GM19324 (cell line): Measurements from ENCODE around the gene AKR1C1.
"Not testable (repeated sequence)": the region's sequence is repeated elsewhere in the genome, so short reads cannot be mapped to it uniquely, and the experiment has no call there.

Source experiments
- ATAC-seq: cut with Tn5 transposase; IDR thresholded peaks from one replicate; pipeline ENCODE4 v1.9.1; 2021; ENCODE audit warnings: mild to moderate bottlenecking, moderate library complexity; ENCODE audit not compliant: unreplicated experiment, low FRiP score

The AKR1C1 gene

GRCh38 chr10:4947039-4947634 lies 16.1 kb upstream of the AKR1C1 start:
- no peak for ATAC-seq

DNA sequence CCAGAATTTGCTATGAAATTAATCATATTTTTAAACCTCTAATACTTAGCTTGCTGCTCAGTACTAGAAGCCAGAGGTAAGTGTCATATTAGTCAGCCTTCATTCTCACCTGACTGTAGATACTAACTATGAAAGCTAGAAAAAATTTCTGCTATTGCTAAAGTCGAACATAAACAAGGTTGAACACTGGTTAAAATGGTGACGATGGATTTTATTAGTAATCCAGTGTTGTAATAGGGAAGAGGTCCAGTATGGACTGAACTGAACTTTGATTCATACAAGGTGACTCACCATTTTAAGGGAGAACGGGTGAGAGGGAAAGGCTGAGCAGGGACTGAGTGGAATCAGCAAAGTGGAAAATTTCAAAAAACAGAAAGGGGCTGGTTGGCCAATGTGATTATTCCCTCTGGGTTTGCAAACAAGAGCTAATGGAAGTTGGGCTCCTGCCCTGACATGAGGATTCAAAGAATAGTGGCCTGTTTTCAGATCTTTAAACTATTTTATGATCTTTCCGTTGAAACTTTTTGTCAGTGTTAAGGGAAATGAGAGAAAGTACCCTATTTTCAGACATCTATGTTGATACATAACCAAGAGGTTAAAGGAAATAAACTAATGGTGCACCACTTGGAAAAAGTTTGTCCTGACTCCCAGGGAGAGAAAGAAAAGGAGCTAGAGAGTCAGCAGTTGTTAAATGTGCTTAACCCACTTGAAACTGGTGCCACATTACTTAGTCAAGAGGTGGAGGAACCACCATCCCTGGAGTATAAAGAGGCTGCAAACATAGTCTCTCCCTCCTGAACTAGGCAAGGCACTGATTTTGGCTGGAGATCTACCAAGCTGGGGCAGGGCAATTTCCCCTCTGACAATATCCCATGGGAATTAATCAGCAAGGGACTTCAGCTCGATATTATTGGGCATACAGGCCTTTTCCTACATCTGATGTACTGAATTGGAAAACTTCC lies 15.3 kb upstream of the AKR1C1 start:
- no peak for ATAC-seq

GRCh38 chr10:4951512-4952162 lies 11.6 kb upstream of the AKR1C1 start:
- not testable (repeated sequence) for ATAC-seq

- no peak for ATAC-seq
Measured at GRCh38 chr10:4953405-4953804, 9.8 kb upstream of the AKR1C1 start.

DNA sequence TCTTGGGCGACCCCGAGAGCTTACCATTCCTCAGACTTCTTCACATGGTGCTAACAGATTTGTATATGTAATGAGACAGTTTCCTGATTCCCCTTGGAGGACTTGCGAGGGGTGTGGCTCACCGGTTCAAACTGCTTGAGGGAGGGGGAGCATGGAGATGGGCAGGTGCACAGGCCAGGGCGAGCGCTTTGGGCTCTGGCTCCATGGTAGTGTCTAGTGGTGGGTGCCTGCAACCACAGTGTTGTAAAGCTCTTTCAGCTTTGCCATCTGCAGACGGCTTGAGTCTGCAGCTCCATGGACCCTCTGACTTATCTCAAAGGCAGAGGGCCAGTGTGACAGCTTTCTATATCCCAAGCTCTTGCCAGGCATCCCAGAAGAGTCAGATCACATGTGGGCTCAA lies 7.1 kb upstream of the AKR1C1 start:
- ATAC-seq: not testable (repeated sequence)

- not testable (repeated sequence) for ATAC-seq
Measured at GRCh38 chr10:4956955-4957645, 6.1 kb upstream of the AKR1C1 start.

DNA sequence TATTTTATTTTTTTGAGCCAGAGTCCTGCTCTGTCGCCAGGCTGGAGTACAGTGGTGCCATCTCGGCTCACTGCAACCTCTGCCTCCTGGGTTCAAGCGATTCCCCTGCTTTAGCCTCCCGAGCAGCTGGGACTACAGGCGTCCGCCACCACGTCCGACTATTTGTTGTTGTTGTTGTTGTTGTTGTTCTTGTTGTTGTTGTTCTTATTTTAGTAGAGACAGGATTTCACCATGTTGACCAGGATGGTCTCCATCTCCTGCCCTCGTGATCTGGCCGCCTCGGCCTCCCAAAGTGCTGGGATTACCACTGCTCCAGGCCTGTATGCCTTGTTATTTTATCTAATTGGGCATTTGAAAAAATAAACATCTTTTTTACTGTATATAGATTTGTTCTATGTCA lies 1.7 kb upstream of the AKR1C1 start:
- not testable (repeated sequence) for ATAC-seq

GRCh38 chr10:4962308-4962707 lies 907 bp upstream of the AKR1C1 start:
- ATAC-seq: not testable (repeated sequence)

DNA sequence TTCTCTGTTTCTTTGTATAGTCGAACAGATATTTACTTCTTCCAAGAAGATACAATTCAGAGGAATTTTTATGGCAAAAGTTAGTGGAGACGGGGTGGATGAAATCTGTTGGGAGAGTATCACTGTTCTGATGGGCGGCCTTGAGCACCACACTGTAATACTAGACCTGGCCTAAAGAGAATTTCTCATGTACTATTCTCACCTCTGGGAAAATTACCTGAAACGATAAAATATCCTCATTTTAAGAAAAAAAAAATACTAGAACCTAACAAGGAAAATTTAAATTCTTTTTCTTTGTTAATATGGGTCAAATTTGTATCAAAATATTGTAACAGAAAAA lies 570 bp downstream of the AKR1C1 start:
- not testable (repeated sequence) for ATAC-seq

- not testable (repeated sequence) for ATAC-seq
Measured at GRCh38 chr10:4965763-4966162, 2.5 kb downstream of the AKR1C1 start.

DNA sequence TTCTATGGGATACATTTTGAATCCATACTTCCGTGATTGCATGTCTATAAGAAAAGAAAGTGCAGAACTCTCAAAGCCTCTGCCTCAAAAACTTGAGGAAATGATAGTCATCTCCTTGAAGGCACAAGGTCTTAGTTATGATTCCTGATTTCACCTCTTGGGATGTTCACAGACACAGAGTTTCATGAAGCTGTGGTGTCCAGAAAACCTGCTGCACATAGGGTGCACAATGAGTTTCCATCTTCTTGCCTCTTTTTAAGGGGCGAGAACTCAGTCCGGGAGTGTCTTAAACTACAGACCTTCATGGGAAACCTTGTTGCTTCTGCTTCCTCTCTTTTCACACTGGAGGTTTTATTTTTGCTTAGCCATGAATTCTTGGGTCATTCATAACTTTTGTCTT lies 4.0 kb downstream of the AKR1C1 start:
- ATAC-seq: not testable (repeated sequence)

DNA sequence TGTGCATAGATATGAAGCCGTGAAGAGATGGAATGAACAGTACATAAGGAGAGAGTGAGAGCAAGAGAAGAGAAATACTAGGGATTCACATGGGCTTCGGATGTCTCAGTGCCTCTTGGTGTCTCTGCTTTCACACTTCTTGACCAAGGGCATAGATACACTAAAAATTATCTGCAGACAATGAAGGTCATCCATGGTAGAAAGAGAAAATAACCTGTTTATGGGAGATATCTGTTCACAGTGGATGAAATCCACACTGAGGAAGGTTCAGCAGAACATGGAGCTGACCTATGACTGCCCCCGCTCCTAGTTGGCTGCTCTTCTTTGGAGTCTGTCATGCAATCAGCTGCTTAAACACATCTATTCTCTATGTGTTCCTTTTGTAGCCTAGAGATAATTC lies 6.1 kb downstream of the AKR1C1 start:
- not testable (repeated sequence) for ATAC-seq

DNA sequence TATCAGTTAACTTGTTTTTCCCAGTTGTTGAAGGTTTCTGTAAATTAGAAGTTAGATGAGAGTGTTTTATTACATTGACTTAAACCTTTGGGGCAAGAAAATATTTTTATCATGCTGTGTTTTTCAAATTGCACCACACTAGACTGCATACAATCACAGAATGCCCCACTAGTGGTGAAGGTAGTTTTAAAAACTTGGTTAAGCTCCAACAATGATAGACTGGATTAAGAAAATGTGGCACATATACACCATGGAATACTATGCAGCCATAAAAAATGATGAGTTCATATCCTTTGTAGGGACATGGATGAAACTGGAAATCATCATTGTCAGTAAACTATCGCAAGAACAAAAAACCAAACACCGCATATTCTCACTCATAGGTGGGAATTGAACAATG lies 7.1 kb downstream of the AKR1C1 start:
- ATAC-seq: not testable (repeated sequence)

DNA sequence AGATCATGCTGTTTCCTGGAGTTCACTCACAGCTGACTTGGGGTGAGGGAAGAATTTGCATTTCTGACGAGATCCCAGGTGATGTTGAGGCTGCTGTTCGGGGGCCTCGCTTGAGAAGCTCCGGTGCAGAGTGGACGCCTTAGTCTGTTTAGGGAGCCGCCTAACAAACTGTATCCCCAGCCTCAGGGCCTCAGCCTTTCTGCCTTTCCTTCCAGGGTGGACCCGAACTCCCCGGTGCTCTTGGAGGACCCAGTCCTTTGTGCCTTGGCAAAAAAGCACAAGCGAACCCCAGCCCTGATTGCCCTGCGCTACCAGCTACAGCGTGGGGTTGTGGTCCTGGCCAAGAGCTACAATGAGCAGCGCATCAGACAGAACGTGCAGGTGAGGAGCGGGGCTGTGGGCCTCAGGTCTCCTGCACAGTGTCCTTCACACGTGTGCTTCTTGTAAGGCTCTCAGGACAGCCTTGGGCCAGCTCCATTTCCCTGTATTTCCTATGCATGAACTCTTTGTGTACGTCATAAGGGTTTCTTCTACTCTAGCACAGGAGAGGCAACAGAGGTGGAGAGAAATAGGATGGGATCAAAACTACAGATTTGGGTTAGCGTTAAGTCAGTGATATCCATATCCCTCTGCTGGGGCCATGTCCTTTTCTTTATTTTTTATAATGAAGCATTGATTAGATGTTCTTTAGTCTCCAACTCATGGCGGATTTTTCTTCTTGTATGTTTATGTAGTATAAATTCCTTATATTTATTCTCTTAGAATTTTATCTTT lies 9.3 kb downstream of the AKR1C1 start:
- not testable (repeated sequence) for ATAC-seq

GRCh38 chr10:4973294-4973693 lies 10.1 kb downstream of the AKR1C1 start:
- not testable (repeated sequence) for ATAC-seq

DNA sequence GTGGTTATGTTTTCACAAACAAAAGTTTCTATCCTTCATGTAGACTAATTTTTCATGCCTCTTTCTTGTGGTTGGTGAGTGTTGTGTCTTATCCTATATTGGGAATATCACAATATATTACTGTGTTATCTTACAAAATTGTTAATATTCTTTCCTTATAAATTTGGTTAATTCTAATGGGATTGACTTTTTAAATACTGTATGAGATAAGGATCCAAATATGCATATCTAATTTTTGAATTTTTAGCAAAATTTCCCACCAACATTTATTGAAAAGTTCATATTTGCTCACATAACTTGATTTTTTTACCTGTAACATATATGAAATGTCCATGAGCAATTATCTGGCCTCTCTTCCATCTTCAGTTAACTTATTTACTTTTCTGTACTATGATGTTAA lies 11.2 kb downstream of the AKR1C1 start:
- not testable (repeated sequence) for ATAC-seq

- ATAC-seq: no peak
Measured at GRCh38 chr10:4977025-4977424, 13.8 kb downstream of the AKR1C1 start.

DNA sequence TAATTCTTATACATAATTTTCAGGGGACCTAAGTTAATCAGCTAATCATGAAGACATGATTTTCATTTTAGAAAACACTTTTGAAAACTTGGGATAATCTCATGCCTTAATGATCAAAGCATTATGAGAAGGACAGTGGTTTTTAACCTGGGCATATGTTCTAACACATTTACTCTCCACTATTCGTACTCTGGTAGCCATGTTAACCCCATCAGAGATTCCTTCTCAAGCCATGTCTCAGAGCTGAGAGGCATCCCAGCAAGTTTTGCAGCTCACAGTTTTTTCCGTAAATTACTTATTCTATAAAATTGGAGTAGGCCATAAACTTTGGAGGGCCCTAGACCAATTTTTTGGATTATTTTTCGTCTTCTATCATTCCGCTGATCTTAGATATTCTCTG lies 15.7 kb downstream of the AKR1C1 start:
- no peak for ATAC-seq

DNA sequence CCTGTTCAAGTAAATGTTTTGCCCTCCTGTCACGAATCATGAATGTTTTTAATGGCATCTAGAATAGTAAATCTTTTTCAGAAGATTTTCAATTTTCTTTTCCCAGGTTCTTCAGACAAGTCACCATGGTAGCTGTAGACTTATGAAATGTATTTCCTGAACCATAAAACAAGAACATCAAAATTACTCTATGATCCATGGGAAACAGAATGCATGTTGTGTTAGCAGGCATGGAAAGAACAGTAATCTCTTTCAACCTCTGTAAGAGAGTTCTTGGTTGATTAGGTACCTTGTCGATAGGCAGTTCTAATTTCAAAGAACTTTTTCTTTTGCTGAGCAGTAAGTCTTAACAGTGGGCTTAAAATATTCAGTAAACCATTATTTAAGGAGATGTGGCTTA lies 17.6 kb downstream of the AKR1C1 start:
- no peak for ATAC-seq
